OCI-LY7 (cell line): ENCODE results near the gene DDAH1.

Experiments
- EZH2phosphoT487 ChIP-seq: fragments of 200-600 bp; sonication (generic); IDR thresholded peaks from 2 replicates; pipeline ENCODE4 v1.6.1; 2018; ENCODE audit warnings: low read depth, borderline replicate concordance, mild to moderate bottlenecking, mixed run types, antibody characterized with exemption, low read length, moderate library complexity, mixed read lengths
- TF ChIP-seq, protein P1 (sequence below): fragments of 200-600 bp; sonication (generic); conservative IDR thresholded peaks from 2 replicates; pipeline ENCODE4 v1.5.1; 2014; ENCODE audit warnings: mild to moderate bottlenecking, antibody characterized with exemption, low read length, moderate library complexity, mixed read lengths

DNA sequence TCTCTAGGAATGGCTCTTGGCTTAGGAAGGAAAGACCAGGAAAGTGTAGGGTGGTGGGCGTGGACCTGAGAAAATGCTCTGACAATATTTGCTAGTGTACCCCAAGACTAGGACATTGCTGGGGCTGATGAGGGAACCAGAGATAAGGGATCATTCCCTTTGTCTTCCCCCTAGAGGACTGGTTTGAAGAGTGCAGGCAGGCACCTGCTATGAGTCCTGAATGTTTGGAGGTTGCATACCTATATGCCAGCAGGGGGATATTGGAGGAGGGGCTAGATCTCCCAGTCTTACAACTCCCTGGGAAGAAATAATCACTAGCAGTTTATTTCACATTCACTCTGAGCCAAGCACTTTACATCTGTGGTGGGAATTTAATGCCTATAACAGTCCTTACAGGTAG lies 182.5 kb downstream of the DDAH1 start:
- TF ChIP-seq, protein P1, sequence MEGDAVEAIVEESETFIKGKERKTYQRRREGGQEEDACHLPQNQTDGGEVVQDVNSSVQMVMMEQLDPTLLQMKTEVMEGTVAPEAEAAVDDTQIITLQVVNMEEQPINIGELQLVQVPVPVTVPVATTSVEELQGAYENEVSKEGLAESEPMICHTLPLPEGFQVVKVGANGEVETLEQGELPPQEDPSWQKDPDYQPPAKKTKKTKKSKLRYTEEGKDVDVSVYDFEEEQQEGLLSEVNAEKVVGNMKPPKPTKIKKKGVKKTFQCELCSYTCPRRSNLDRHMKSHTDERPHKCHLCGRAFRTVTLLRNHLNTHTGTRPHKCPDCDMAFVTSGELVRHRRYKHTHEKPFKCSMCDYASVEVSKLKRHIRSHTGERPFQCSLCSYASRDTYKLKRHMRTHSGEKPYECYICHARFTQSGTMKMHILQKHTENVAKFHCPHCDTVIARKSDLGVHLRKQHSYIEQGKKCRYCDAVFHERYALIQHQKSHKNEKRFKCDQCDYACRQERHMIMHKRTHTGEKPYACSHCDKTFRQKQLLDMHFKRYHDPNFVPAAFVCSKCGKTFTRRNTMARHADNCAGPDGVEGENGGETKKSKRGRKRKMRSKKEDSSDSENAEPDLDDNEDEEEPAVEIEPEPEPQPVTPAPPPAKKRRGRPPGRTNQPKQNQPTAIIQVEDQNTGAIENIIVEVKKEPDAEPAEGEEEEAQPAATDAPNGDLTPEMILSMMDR, result 0 out of 2 replicates have a peak, but pooled peaks have one; percentile 20
- TF ChIP-seq EZH2phosphoT487, result no peak
